SJCRH30 (cell line): ENCODE data around the gene STUM. TPM values are rescaled to one million over a fixed set of nuclear protein-coding genes. Genes with fewer than 3 reads are reported as not detected.
"Not testable (repeated sequence)": the region's sequence is repeated elsewhere in the genome, so short reads cannot be mapped to it uniquely, and the experiment has no call there.

ENCODE experiments used
- DNase-seq, 2 experiments: peaks; one replicate each; pipeline ENCODE4 v3.0.0-alpha.2; 2015 to 2020
- H3K27ac ChIP-seq: fragments of 250-450 bp; sonication (Bioruptor Pico); 2 replicates; pipeline ENCODE4 v1.5.1; 2020; ENCODE audit warnings: mild to moderate bottlenecking, moderate library complexity
- H3K27me3 ChIP-seq: fragments of 250-450 bp; sonication (Bioruptor Pico); 2 replicates; pipeline ENCODE4 v1.5.1; 2020; ENCODE audit warnings: mild to moderate bottlenecking, moderate library complexity
- H3K36me3 ChIP-seq: fragments of 250-450 bp; sonication (Bioruptor Pico); 2 replicates; pipeline ENCODE4 v1.5.1; 2020; ENCODE audit warnings: mild to moderate bottlenecking, moderate library complexity
- H3K4me1 ChIP-seq: fragments of 250-450 bp; sonication (Bioruptor Pico); 2 replicates; pipeline ENCODE4 v1.5.1; 2020; ENCODE audit warnings: mild to moderate bottlenecking, moderate library complexity
- H3K4me3 ChIP-seq: fragments of 250-450 bp; sonication (Bioruptor Pico); 2 replicates; pipeline ENCODE4 v1.5.1; 2020; ENCODE audit warnings: mild to moderate bottlenecking, moderate library complexity
- H3K9me3 ChIP-seq: fragments of 250-450 bp; sonication (Bioruptor Pico); replicated peaks from 2 replicates; pipeline ENCODE4 v1.5.1; 2020; ENCODE audit warnings: mild to moderate bottlenecking, moderate library complexity
- total RNA-seq: library from RNA; depleted of rRNA; stranded (reverse); fragments of >200 nt; shearing (Covaris generic); gene quantifications from 2 replicates; pipeline ENCODE4 v1.2.3, GENCODE V29; 2014; rRNA removed

Gene STUM
- 0.71 and 0.75 TPM in 2 replicates for total RNA-seq

- H3K27me3 ChIP-seq, result no peaks in the 10 kb centered on the region
- H3K27ac ChIP-seq, result peak within 1 kb of the TSS; percentile 73
- H3K4me1 ChIP-seq, result peaks cover 32% of the 10 kb centered on the region
Measured at GRCh38 chr1:226548256-226549093, at the start of gene STUM. Gene STUM (plus strand): TSS chr1:226548764. CDS start chr1:226548905, 141 bp downstream.

DNA sequence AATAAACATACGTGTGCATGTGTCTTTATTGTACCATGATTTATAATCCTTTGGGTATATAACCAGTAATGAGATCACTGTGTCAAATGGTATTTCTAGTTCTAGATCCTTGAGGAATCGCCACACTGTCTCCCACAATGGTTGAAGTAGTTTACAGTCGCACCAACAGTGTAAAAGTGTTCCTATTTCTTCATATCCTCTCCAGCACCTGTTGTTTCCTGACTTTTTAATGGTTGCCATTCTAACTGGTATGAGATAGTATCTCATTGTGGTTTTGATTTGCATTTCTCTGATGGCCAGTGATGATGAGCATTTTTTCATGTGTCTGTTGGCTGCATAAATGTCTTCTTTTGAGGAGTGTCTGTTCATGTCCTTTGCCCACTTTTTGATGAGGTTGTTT, 48.9 kb upstream of the STUM start:
- H3K4me1 ChIP-seq, H3K4me3 ChIP-seq, H3K27ac ChIP-seq, DNase-seq, H3K36me3 ChIP-seq, H3K27me3 ChIP-seq: not testable (repeated sequence)
- H3K9me3 ChIP-seq, result peaks cover 16% of the 10 kb centered on the region; the same call in 1 of the 2 replicates

More at GRCh38 chr1:226548256-226549093, at the start of gene STUM:
- no peaks in the 10 kb centered on the region for H3K36me3 ChIP-seq
- DNase-seq, result no peak
- H3K9me3 ChIP-seq, result no peaks in the 10 kb centered on the region
- peak within 1 kb of the TSS; percentile 53 for H3K4me3 ChIP-seq

DNA sequence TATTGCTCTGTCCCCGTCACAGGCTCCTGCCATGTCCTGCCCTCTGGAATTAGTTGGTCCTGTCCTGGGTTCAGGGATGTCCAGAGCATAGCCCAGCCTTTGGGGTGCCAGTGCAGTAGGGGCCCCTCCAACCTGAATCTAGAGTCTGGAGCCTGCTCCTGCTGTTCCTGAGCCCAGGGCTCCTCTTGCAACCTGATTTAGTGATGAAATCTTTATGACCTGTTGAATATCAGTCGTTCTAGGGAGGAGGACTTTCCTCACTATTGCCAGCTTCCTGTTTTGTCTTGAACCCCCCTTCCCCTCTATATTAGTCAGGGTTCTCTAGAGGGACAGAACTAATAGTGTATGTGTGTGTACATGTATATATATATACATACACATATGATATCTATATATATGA, 42.5 kb upstream of the STUM start:
- H3K9me3 ChIP-seq, result peaks cover 10% of the 10 kb centered on the region
- H3K36me3 ChIP-seq, result no peaks in the 10 kb centered on the region
- H3K27me3 ChIP-seq, result no peaks in the 10 kb centered on the region
- DNase-seq, result no peak
- H3K4me3 ChIP-seq, result no peak overlapping the region
- H3K27ac ChIP-seq, result no peak overlapping the region
- H3K4me1 ChIP-seq, result no peaks in the 10 kb centered on the region

- no peaks in the 10 kb centered on the region for H3K4me1 ChIP-seq
- no peak overlapping the region for H3K4me3 ChIP-seq
- DNase-seq, result no peak
- peaks cover 10% of the 10 kb centered on the region for H3K9me3 ChIP-seq
- no peaks in the 10 kb centered on the region for H3K36me3 ChIP-seq
- no peaks in the 10 kb centered on the region for H3K27me3 ChIP-seq
- no peak overlapping the region for H3K27ac ChIP-seq
Measured at GRCh38 chr1:226506921-226507320, 41.6 kb upstream of the STUM start.

DNA sequence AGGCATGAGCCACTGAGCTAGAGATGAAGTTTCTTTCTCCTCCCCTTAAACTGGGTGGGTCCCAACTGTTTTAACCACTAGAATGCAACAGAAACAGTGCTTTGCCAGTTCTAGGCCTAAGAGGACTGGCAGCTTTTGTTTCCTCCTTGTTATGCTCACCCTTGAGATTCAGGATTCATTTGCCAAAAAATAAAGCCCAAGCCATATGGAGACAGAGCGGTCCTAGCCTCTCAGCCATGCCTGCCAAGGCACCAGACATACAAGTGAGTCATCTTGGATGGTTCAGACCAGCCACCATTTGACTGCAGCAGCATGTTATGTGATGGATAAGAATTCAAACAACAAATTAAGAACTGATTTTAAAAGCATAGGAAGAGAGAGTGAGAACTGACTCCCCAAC, 38.1 kb upstream of the STUM start:
- no peaks in the 10 kb centered on the region; the same call in 1 of the 2 replicates for H3K9me3 ChIP-seq
- H3K27me3 ChIP-seq, result no peaks in the 10 kb centered on the region
- no peaks in the 10 kb centered on the region for H3K4me1 ChIP-seq
- H3K27ac ChIP-seq, result no peak overlapping the region
- no peak overlapping the region for H3K4me3 ChIP-seq
- H3K36me3 ChIP-seq, result no peaks in the 10 kb centered on the region
- no peak for DNase-seq

DNA sequence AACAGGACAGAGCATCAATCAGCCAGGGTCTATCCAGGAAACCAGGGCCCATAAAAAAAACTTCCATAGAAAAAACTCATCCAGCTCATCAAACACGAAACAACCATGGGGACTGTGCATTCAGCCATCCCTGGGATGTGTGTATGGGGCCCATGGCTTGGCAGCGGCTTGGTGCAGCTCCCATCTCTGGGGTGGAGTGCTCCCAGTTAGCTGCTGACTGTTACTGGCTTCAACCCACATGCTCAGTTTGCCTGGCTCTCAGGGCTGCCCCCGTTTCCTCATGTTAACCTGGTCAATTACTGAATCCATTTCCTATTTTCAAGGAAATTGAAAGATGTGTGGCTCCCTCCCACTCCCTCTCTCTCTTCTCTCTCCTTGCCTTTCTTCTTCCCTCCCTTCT, 37.3 kb upstream of the STUM start:
- no peak for DNase-seq
- no peak overlapping the region for H3K4me3 ChIP-seq
- H3K27ac ChIP-seq, result no peak overlapping the region
- no peaks in the 10 kb centered on the region for H3K27me3 ChIP-seq
- no peaks in the 10 kb centered on the region for H3K36me3 ChIP-seq
- H3K4me1 ChIP-seq, result no peaks in the 10 kb centered on the region
- H3K9me3 ChIP-seq, result no peaks in the 10 kb centered on the region; the same call in 1 of the 2 replicates

DNA sequence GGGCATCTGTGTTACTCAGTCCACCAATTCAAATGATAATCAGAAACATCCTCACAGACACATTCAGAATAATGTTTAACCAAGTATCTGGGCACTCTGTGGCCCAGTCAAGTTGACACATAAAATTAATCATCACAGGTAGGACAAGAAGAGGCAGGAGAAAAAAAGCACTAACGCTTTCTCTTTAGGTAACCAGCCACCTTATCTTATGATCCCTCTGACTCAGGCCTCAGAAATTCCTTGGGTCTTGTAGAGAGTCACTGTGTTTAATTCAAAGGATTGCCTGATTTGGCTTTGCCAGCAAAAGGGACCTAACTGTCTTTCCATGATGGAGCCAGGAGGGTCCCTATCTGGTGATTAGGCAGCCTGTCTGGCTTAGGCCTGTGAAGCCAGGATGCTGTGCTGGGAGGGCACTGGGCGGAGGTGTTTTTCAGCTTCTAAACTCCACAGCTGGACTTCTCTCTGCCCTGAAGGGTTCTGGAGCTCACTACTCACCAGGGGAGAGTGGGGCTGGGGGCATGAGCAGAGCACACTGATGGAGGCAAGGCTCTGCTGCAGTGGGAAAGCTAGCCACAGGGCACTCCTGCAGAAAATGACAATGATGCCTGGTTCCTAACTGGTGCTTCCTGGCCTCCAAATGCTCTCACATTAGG, 36.4 kb upstream of the STUM start:
- no peaks in the 10 kb centered on the region; the same call in 1 of the 2 replicates for H3K9me3 ChIP-seq
- H3K27ac ChIP-seq, result no peak overlapping the region
- DNase-seq, result no peak
- H3K36me3 ChIP-seq, result no peaks in the 10 kb centered on the region
- H3K4me3 ChIP-seq, result no peak overlapping the region
- no peaks in the 10 kb centered on the region for H3K27me3 ChIP-seq
- no peaks in the 10 kb centered on the region for H3K4me1 ChIP-seq

GRCh38 chr1:226518375-226518774, 30.2 kb upstream of the STUM start:
- Histone ChIP-seq H3K27ac (no peak overlapping the region), H3K9me3 (no peaks in the 10 kb centered on the region), H3K36me3 (no peaks in the 10 kb centered on the region), H3K4me3 (no peak overlapping the region), H3K4me1 (peaks cover 7% of the 10 kb centered on the region), H3K27me3 (no peaks in the 10 kb centered on the region)
- no peak for DNase-seq

DNA sequence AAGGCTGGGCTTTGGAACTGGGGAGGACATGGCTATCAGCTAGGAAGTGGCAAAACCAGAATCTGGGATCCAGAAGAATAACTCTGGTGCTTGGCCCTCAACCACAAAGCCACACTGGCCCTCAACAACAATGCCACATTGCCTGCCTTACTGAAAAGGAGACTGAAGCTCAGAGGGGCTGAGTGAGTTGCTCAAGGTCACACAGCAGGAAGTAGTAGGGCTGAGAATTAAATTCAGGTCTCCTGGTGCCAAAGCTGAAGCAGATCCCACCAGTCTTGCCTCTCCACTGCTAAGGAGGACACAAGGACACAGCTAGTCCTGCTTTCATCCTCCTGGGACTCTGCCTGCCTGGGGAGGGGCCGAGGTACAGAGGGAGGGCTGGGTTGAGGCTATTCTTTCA, 29.4 kb upstream of the STUM start:
- H3K9me3 ChIP-seq, result no peaks in the 10 kb centered on the region

DNA sequence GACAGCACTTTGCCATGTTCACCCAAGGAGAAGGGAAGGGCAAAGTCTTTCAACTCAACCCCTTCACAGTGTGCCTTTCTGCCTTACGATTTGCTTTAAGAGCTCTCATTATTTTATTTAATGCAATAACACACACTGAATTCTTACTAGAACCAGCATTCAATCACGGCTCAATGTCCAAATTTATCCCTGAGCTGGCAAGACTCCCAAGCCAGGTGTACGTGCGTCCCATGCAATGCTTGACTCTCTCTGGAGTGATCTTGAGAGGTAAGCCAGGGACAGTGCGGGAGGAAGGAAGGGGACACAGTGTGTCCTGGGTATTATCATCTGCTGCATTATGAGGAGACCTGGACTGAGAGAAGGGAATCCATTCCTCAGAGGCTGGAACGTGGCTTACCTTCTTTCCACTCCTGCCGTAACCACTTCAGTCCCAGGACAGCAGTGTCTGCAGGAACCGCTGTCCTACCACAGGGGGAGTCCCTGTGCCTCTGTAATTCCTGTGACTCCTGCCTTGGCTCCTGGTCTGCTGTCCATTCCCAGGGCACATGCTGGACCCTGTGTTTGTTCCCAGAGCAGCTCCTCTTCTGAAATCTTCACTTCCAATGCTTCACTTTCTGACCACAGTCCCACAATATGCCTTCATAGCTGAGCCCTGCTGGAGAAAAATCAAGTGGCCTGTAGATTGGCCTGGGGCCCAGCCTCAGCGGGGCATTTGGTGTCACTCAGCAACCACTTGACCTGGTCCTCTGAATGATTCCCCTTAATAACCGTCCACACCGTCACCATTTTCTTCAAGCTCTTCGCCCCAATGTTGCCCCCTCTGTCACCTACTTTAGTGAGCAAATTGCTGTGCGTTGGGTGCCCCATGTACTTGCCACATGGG, 28.6 kb upstream of the STUM start:
- Histone ChIP-seq H3K9me3 (0 out of 2 replicates have a peak, but pooled peaks cover 5% of the 10 kb centered on the region), H3K27ac (no peak overlapping the region), H3K4me3 (no peak overlapping the region), H3K27me3 (no peaks in the 10 kb centered on the region), H3K36me3 (no peaks in the 10 kb centered on the region), H3K4me1 (peaks cover 7% of the 10 kb centered on the region)
- DNase-seq, result no peak

More for the DNA sequence above, 29.4 kb upstream of the STUM start:
- H3K27me3 ChIP-seq, result no peaks in the 10 kb centered on the region
- no peaks in the 10 kb centered on the region for H3K36me3 ChIP-seq
- DNase-seq, result no peak
- peaks cover 7% of the 10 kb centered on the region for H3K4me1 ChIP-seq
- H3K4me3 ChIP-seq, result no peak overlapping the region
- no peak overlapping the region for H3K27ac ChIP-seq

DNA sequence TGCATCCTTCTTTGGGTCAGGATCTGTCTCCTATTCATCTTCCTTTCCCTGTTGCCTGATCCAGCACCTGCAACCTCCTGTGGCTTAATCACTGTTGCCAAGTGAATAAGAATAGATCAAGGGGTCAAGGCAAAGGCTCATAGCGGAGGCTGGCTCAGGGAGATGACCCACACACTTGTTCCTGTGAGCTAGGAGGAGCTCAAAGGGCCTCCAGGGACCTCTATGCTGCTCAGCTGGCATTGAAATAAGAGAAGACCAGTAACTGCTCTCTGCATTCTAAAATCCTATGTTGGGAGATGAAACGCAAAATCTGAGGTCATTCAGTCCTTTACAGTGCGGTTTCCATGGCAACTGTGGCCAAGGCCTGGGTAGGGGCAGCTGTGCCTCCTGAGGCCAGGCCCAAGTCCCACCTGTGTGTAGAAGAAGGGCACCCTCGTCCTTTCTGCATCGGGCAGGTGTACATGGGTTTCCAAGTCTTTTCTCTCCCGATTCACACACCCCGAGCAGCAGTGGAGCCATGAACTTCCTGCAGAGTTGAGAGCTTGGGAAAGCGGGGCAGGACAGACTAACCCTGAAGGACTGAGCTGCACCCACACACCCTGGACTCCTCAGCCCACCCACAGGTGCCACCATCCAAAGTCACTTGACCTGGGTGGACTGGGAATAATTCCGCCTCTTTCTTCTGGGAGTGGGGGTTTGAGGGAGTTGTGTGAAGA, 27.8 kb upstream of the STUM start:
- H3K27me3 ChIP-seq, result no peaks in the 10 kb centered on the region
- H3K9me3 ChIP-seq, result 0 out of 2 replicates have a peak, but pooled peaks cover 5% of the 10 kb centered on the region
- H3K36me3 ChIP-seq, result no peaks in the 10 kb centered on the region
- H3K4me3 ChIP-seq, result no peak overlapping the region
- H3K27ac ChIP-seq, result no peak overlapping the region
- DNase-seq, result peak; percentile 47 to 69
- peaks cover 7% of the 10 kb centered on the region for H3K4me1 ChIP-seq

DNA sequence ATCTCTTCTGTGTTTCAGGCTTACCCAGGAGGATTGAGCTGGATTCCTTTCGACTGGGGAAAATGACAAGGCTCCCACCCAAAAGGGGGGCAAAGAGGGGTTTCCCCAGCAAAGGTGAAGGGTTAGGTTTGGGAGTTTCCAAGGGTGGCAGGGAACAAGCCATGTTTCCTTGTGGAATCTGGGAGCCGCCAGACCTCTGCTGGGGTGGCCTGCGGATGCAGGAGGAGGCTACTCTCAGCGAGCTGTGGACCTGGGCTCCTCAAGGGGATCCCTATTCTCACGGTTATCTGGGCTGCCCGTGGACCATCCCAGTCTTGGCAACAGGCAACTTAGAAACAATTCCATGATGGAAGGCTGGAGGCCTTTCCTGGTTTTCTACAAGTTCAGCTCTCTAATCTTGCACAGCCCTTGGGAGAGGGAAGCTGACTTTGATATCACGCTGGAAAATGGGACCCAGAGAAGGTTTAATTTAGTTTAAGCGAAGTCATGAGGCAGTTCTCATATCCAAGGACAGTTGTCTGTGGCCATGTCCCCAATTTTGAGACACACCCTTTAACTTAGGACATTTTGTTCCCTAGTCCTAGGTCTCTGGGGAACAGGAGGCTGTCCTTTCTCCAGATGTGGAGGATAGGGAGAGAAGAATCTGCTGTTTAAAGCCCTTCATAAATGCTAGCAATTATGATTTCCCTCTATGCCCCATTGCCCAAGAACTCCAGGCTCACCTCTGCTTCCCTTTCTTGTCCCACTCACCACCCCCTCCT, 24.7 kb upstream of the STUM start:
- Histone ChIP-seq H3K9me3 (0 out of 2 replicates have a peak, but pooled peaks cover 5% of the 10 kb centered on the region), H3K27me3 (no peaks in the 10 kb centered on the region), H3K4me1 (peaks cover 7% of the 10 kb centered on the region)

DNA sequence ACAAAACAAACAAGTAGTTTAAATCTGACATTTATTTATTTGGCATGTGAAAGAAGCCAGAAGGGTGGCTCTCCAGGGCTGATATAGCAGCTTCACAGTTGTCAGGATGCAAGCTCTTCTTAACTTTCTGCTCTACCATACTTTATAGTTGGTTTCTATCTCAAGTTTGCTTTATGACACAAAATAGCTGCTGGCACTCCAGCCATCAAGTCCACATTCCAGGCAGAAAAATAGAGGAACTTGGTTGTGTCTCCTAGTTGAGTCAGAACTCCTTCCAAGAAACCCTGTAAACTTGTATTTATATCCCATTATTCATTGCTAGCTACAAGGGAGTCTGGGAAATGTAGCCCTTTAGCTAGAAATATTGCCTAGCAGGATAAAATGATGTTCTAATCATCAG, 24.0 kb upstream of the STUM start:
- Histone ChIP-seq H3K27me3 (no peaks in the 10 kb centered on the region), H3K9me3 (0 out of 2 replicates have a peak, but pooled peaks cover 5% of the 10 kb centered on the region), H3K4me1 (peaks cover 7% of the 10 kb centered on the region), H3K27ac (no peak overlapping the region), H3K4me3 (no peak overlapping the region), H3K36me3 (no peaks in the 10 kb centered on the region)
- no peak for DNase-seq

More for the DNA sequence above, 24.7 kb upstream of the STUM start:
- Histone ChIP-seq H3K4me3 (no peak overlapping the region), H3K27ac (no peak overlapping the region), H3K36me3 (no peaks in the 10 kb centered on the region)
- no peak for DNase-seq
